ENCODE results near the gene FOXJ3. TPM values are rescaled to one million over a fixed set of nuclear protein-coding genes. Genes with fewer than 3 reads are reported as not detected.

Gene FOXJ3
- total and polyA plus RNA-seq, 2 of the 4 experiments (the other 2 are of a cell fraction) = 16.7 to 30.5 TPM

- H4K5ac ChIP-seq (ENCODE audit: low read depth, low read length) = no peak overlapping the region
- H2AK5ac ChIP-seq (ENCODE audit: low read depth, low read length) = no peak overlapping the region
- dilution Hi-C loops (cut with HindIII; ENCODE audit: low sequenced_read_pairs, unreplicated experiment) = no loop called here
- no CpG with 5 or more reads among the region's 3 CpGs for WGBS, 2 experiments (ENCODE audit: extremely low coverage in 2 of 2, insufficient read length in 1 of 2)
- H3K27me3 ChIP-seq (ENCODE audit: control insufficient read depth, insufficient read depth, low read length) = no peaks in the 10 kb centered on the region
- H3K4ac ChIP-seq (ENCODE audit: low read depth, low read length) = no peak overlapping the region
- no peak overlapping the region for H3K4me3 ChIP-seq (ENCODE audit: insufficient read depth, low read depth, low read length)
- H3K4me1 ChIP-seq (ENCODE audit: control insufficient read depth, insufficient read depth, low read length) = no peaks in the 10 kb centered on the region; the same call in 1 of the 2 replicates
- no peak overlapping the region for H3K18ac ChIP-seq (ENCODE audit: low read depth, low read length)
- no peak for DNase-seq
- H4K91ac ChIP-seq (ENCODE audit: insufficient read depth, low read depth, low read length) = no peak overlapping the region
- no peak overlapping the region for H3K14ac ChIP-seq (replicated peaks; ENCODE audit: low read depth, low read length)
- in situ Hi-C loops (cut with MboI; ENCODE audit: low sequenced_read_pairs) = no loop called here
- H2AK9ac ChIP-seq (replicated peaks; ENCODE audit: low read depth, low read length, poor library complexity) = no peak overlapping the region
- no peak overlapping the region for H2BK120ac ChIP-seq (ENCODE audit: low read depth, low read length)
- no peak overlapping the region for H2BK5ac ChIP-seq (ENCODE audit: low read depth, low read length, poor library complexity, severe bottlenecking)
- H3K9ac ChIP-seq (ENCODE audit: low read depth, low read length) = no peak overlapping the region
- H3K56ac ChIP-seq (ENCODE audit: extremely low read depth, insufficient read depth, low read length) = no peak overlapping the region
- H3K23ac ChIP-seq (ENCODE audit: low read depth, low read length) = no peak overlapping the region
- no peak overlapping the region for H2AFZ ChIP-seq (replicated peaks; ENCODE audit: low read length, poor library complexity)
- intact Hi-C loops (cut with micrococcal nuclease) = no loop called here
- H3K9me3 ChIP-seq (ENCODE audit: control insufficient read depth, insufficient read depth, low read length) = no peaks in the 10 kb centered on the region
- H3K9me1 ChIP-seq (ENCODE audit: insufficient read depth, low read length) = no peaks in the 10 kb centered on the region
- ChIA-PET POLR2A (ENCODE audit: unreplicated experiment) (no interaction called here), CTCF (no interaction called here)
- H2BK20ac ChIP-seq (ENCODE audit: low read depth, low read length) = no peak overlapping the region
- H4K8ac ChIP-seq (ENCODE audit: low read depth in 2 of 2, low read length in 2 of 2) = no peak overlapping the region
- H2BK15ac ChIP-seq (ENCODE audit: low read depth, low read length) = no peak overlapping the region
- no peak for ATAC-seq (ENCODE audit: low read depth)
- no peak overlapping the region for H3K4me2 ChIP-seq (ENCODE audit: low read depth, low read length)
- H3K27ac ChIP-seq (ENCODE audit: insufficient read depth, low read length) = no peak overlapping the region
- peaks cover 2% of the 10 kb centered on the region; the same call in 1 of the 2 replicates for H3K36me3 ChIP-seq (ENCODE audit: control insufficient read depth, insufficient read depth, low read length)
- peaks cover 11% of the 10 kb centered on the region; the same call in 1 of the 2 replicates for H4K20me1 ChIP-seq (ENCODE audit: insufficient read depth, low read length)
- BruUV-seq (replicated peaks) = no TSS peak
- TF ChIP-seq MAFK (IDR thresholded peaks at IDR 0.05; ENCODE audit: low read depth, low read length) (no peak), FOS (IDR thresholded peaks at IDR 0.05; ENCODE audit: low read depth, low read length) (no peak), CHD1 (IDR thresholded peaks at IDR 0.05; ENCODE audit: low read depth, low read length) (no peak), RCOR1 (IDR thresholded peaks at IDR 0.05; ENCODE audit: insufficient replicate concordance, low read length) (no peak), CEBPB (IDR thresholded peaks at IDR 0.05; ENCODE audit: low read depth, low read length) (no peak), ELK1 (IDR thresholded peaks at IDR 0.05; ENCODE audit: borderline replicate concordance, low read depth, low read length) (no peak), BHLHE40 (IDR thresholded peaks at IDR 0.05; ENCODE audit: low read depth, low read length) (no peak), USF2 (IDR thresholded peaks at IDR 0.05; ENCODE audit: low read depth, low read length) (no peak), NFE2L2 (IDR thresholded peaks at IDR 0.05; ENCODE audit: low read depth, low read length) (no peak), RAD21 (IDR thresholded peaks at IDR 0.05; ENCODE audit: low read length) (no peak)
- peaks cover 2 to 10% of the 10 kb centered on the region in 2 experiments for H3K79me1 ChIP-seq (ENCODE audit: low read depth in 1 of 2, low read length in 2 of 2)
These were observed 84.9 kb downstream of the FOXJ3 start for GRCh38 chr1:42250164-42250563.

Data from IMR-90 (cell line).